PC-3 (cell line): ENCODE measurements around the gene GRK6. TPM values are rescaled to one million over a fixed set of nuclear protein-coding genes. Genes with fewer than 3 reads are reported as not detected.
"Not testable (repeated sequence)": the region's sequence is repeated elsewhere in the genome, so short reads cannot be mapped to it uniquely, and the experiment has no call there.

Source experiments
- ATAC-seq: fragments of 200-7000 bp; cut with Tn5 transposase; 2 replicates; pipeline ENCODE4 v1.9.1; 2020; ENCODE audit warnings: mild to moderate bottlenecking, moderate library complexity
- BruUV-seq: library from RNA; stranded (reverse); fragments of 400-500 nt; replicated peaks from 2 replicates; lab custom pipeline; 2021; lab: Mats Ljungman, UMichigan
- CTCF ChIA-PET: fragments of 300-600 bp; sonication (Branson Sonifier 250); formaldehyde crosslinking; loops from one replicate; lab custom pipeline; 2022; ENCODE audit warnings: antibody characterized with exemption; lab: Charles Lee
- POLR2A ChIA-PET: fragments of 300-600 bp; sonication (Branson Sonifier 250); formaldehyde crosslinking; loops from one replicate; lab custom pipeline; 2022; ENCODE audit warnings: antibody characterized with exemption; ENCODE audit not compliant: unreplicated experiment; lab: Charles Lee
- DNase-seq: peaks from one replicate; pipeline ENCODE4 v3.0.0-alpha.2; 2015
- H2AFZ ChIP-seq: fragments of 300-600 bp; sonication (generic); 2 replicates; pipeline ENCODE4 v1.6.0; 2016; ENCODE audit warnings: antibody characterized with exemption, low read length
- H3F3A ChIP-seq: fragments of 300-600 bp; sonication (generic); one replicate; pipeline ENCODE4 v1.6.0; 2017; ENCODE audit warnings: antibody characterized with exemption, low read length, control low read depth, mild to moderate bottlenecking; ENCODE audit not compliant: unreplicated experiment
- H3K27ac ChIP-seq: fragments of 300-600 bp; sonication (generic); 2 replicates; pipeline ENCODE4 v1.5.1; 2016; ENCODE audit warnings: mild to moderate bottlenecking, low read length
- H3K27me3 ChIP-seq: fragments of 300-600 bp; sonication (generic); 2 replicates; pipeline ENCODE4 v1.6.1; 2016; ENCODE audit warnings: low read length, mixed read lengths
- H3K36me3 ChIP-seq: fragments of 300-600 bp; sonication (generic); 2 replicates; pipeline ENCODE4 v1.6.1; 2016; ENCODE audit warnings: low read depth, mixed run types, low read length, mixed read lengths
- H3K4me1 ChIP-seq: fragments of 300-600 bp; sonication (generic); 2 replicates; pipeline ENCODE4 v1.5.1; 2016; ENCODE audit warnings: low read length; ENCODE audit not compliant: insufficient read depth
- H3K4me2 ChIP-seq: fragments of 300-600 bp; sonication (generic); 2 replicates; pipeline ENCODE4 v1.6.0; 2016; ENCODE audit warnings: low read length
- H3K4me3 ChIP-seq: fragments of 300-600 bp; sonication (generic); 2 replicates; pipeline ENCODE4 v1.5.1; 2016; ENCODE audit warnings: mild to moderate bottlenecking, low read length, mixed read lengths
- H3K79me2 ChIP-seq: fragments of 300-600 bp; sonication (generic); 2 replicates; pipeline ENCODE4 v1.6.1; 2017; ENCODE audit warnings: low read length, mixed read lengths
- H3K9ac ChIP-seq: fragments of 300-600 bp; sonication (generic); 2 replicates; pipeline ENCODE4 v1.6.0; 2016; ENCODE audit warnings: mild to moderate bottlenecking, low read length
- H3K9me2 ChIP-seq: fragments of 300-600 bp; sonication (generic); replicated peaks from 2 replicates; pipeline ENCODE4 v1.6.1; 2016; ENCODE audit warnings: mixed run types, low read length, mixed read lengths
- H3K9me3 ChIP-seq: fragments of 300-600 bp; sonication (generic); 2 replicates; pipeline ENCODE4 v1.6.1; 2016; ENCODE audit warnings: low read length, mixed read lengths
- H4K20me1 ChIP-seq: fragments of 300-600 bp; sonication (generic); 2 replicates; pipeline ENCODE4 v1.6.1; 2016; ENCODE audit warnings: low read length, mixed read lengths
- EZH2 ChIP-seq: fragments of 300-600 bp; sonication (generic); IDR thresholded peaks from one replicate; pipeline ENCODE4 v1.6.1; 2017; ENCODE audit warnings: antibody characterized with exemption, mild to moderate bottlenecking, low read length; ENCODE audit not compliant: unreplicated experiment
- EZH2phosphoT487 ChIP-seq: fragments of 300-600 bp; sonication (generic); IDR thresholded peaks from 2 replicates; pipeline ENCODE4 v1.6.1; 2018; ENCODE audit warnings: mild to moderate bottlenecking, antibody characterized with exemption, low read length, borderline replicate concordance
- intact Hi-C: fragments of 100-400 bp; cut with micrococcal nuclease; formaldehyde crosslinking; loops from 2 replicates; pipeline ENCODE4 v1.9.0; 2023
- total RNA-seq: library from RNA; depleted of rRNA; stranded (reverse); fragments of >200 nt; gene quantifications from 2 replicates; pipeline ENCODE4 v1.2.3, GENCODE V29; 2014
- TF ChIP-seq, protein P1 (sequence below): fragments of 300-600 bp; sonication (generic); conservative IDR thresholded peaks from 2 replicates; pipeline ENCODE4 v1.5.1; 2017; ENCODE audit warnings: antibody characterized with exemption, low read depth, mild to moderate bottlenecking, low read length

GRK6 gene
- total RNA-seq, 1 experiment from 2014 or later = 69.9 TPM

DNA sequence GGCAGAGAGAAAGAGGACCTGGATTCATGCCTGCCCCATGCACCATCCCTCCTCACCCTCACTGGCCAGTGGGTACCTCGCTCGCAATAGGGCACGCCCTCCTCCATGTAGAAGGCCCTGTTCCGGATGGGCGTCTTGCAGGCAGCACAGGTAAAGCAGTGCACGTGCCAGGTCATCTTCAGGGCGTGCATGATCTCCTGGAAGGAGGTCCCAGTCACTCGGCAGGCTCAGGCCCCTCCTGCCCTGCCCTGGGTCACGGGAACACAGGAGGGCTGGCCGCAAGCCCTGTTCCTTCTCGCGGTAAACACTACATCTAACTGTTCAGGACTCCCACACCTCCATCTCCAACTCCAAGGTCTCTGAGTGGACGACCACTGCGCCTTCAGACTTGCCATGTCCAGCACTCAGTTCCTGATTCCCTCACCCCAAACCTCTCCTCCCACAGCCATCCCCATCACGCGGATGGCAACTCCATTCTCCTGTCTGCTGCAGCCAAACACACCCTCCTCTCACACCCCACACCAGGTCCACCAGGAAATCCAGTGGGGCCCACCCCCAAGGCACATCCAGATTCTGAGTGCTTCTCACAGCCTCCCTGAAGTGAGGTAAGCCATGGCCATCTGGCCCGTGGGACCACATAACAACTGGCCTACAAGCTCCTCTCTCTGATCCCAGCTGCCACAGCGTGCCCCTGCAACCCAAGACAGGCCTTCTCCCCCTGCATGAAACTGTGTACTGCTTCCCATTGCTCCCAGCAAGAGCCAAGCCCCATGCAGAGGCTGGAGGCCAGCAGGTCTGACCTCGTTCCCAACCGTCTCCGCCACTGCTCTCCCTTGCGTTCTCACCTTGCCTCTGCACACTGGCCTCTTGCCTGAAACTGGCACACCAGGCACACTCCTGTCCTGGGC, 57.8 kb downstream of the GRK6 start:
- Histone ChIP-seq H3K27ac (no peak overlapping the region), H3K9me3 (no peaks in the 10 kb centered on the region), H3K27me3 (no peaks in the 10 kb centered on the region), H3K9ac (no peak overlapping the region), H3K4me2 (no peak overlapping the region), H3K36me3 (peaks cover 20% of the 10 kb centered on the region), H3K4me1 (no peaks in the 10 kb centered on the region), H3K79me2 (no peaks in the 10 kb centered on the region), H3K4me3 (no peak overlapping the region), H3K9me2 (no peaks in the 10 kb centered on the region), H4K20me1 (no peaks in the 10 kb centered on the region), H3F3A (peaks cover 3% of the 10 kb centered on the region), H2AFZ (no peak overlapping the region)
- POLR2A ChIA-PET = no interaction called here
- ATAC-seq = no peak
- peak; percentile 1 for DNase-seq
- TF ChIP-seq, protein P1, sequence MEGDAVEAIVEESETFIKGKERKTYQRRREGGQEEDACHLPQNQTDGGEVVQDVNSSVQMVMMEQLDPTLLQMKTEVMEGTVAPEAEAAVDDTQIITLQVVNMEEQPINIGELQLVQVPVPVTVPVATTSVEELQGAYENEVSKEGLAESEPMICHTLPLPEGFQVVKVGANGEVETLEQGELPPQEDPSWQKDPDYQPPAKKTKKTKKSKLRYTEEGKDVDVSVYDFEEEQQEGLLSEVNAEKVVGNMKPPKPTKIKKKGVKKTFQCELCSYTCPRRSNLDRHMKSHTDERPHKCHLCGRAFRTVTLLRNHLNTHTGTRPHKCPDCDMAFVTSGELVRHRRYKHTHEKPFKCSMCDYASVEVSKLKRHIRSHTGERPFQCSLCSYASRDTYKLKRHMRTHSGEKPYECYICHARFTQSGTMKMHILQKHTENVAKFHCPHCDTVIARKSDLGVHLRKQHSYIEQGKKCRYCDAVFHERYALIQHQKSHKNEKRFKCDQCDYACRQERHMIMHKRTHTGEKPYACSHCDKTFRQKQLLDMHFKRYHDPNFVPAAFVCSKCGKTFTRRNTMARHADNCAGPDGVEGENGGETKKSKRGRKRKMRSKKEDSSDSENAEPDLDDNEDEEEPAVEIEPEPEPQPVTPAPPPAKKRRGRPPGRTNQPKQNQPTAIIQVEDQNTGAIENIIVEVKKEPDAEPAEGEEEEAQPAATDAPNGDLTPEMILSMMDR = no peak
- no peak for TF ChIP-seq EZH2phosphoT487
- no peak for TF ChIP-seq EZH2
- no TSS peak for BruUV-seq
- intact Hi-C loops = no loop called here
- CTCF ChIA-PET = no interaction called here

- intact Hi-C loops = no loop called here
- ATAC-seq = no peak
- no peaks in the 10 kb centered on the region for H3K79me2 ChIP-seq
- no peaks in the 10 kb centered on the region for H4K20me1 ChIP-seq
- H3K9ac ChIP-seq = no peak overlapping the region
- ChIA-PET POLR2A (no interaction called here), CTCF (no interaction called here)
- no peak overlapping the region for H3K4me2 ChIP-seq
- no TSS peak for BruUV-seq
- no peak overlapping the region for H3K27ac ChIP-seq
- no peaks in the 10 kb centered on the region for H3K9me2 ChIP-seq
- H2AFZ ChIP-seq = no peak overlapping the region
- H3K9me3 ChIP-seq = no peaks in the 10 kb centered on the region
- no peak for TF ChIP-seq EZH2phosphoT487
- TF ChIP-seq EZH2 = no peak
- TF ChIP-seq, protein P1 = no peak
- peaks cover 3% of the 10 kb centered on the region for H3F3A ChIP-seq
- peak; percentile 1 for DNase-seq
- H3K4me3 ChIP-seq = no peak overlapping the region
- no peaks in the 10 kb centered on the region for H3K4me1 ChIP-seq
- H3K36me3 ChIP-seq = peaks cover 26% of the 10 kb centered on the region
- no peaks in the 10 kb centered on the region for H3K27me3 ChIP-seq
Observed at GRCh38 chr5:177484902-177485549, 58.5 kb downstream of the GRK6 start.

DNA sequence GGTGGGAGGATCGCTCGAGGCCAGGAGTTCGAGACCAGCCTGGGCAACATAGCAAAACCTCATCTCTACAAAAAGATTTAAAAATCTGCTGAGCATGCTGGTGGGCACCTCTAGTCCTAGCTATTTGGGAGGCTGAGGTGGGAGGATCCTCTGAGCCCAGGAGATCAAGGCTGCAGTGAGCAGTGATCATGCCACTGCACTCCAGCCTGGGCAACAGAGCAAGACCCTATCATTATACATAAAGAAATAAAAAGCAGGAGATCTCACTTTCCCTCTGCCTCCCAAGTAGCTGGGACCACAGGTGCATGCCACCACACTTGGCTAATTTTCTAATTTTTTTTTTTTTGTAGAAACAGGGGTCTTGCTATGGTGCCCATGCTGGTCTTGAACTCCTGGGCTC, 59.3 kb downstream of the GRK6 start:
- POLR2A ChIA-PET, H3K27ac ChIP-seq, H3K9me3 ChIP-seq, H3K4me2 ChIP-seq, ATAC-seq, H3K9ac ChIP-seq, H3K79me2 ChIP-seq, H3K4me1 ChIP-seq, BruUV-seq, intact Hi-C loops, H3K27me3 ChIP-seq, DNase-seq, H3K9me2 ChIP-seq, CTCF ChIA-PET, H2AFZ ChIP-seq, H3F3A ChIP-seq, H3K4me3 ChIP-seq, H4K20me1 ChIP-seq: not testable (repeated sequence)
- H3K36me3 ChIP-seq = peaks cover 32% of the 10 kb centered on the region
